ENCODE results near the gene MRPL53.
A peak's percentile ranks its signal among the peaks of the same experiment; 100 is the strongest.

Gene MRPL53

DNA sequence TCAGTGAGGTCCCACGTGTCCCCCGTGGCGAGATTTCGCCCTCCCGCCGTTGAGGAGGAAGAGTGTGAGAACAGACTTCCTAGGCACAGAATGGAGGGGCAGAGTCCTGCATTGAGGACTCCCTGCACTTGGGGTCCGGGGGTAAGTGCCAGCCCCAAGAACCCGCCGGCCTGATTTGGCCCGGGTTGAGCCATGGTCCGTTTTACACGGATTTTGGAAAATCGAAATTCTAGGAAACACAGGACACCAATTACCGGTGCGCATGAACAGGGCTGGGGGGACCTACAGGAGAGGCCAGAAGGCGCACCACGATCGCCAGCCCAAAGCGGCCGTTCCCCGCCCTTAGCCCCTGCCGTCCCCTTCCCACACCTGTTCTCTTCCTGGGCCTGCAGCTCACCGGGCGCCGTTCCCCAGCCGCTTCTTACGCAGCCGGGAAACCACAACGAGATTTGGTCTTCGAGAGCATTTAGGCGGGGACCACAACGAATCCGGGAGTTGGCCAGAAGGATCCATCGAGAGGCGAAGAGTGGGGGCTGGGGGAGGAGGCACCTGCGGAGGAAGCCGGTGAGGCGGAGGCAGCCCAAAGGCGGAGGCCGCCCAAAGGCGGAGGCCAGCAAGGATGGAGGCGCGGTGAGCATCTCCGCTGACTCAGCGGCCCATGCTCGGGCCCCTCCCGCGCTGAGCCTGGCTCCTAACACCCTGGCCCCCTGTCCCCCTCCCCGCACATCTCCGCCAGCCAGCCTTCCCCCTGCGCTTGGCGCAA lies 41.3 kb upstream of the MRPL53 start:
- no peak overlapping the region for H3K4me3 ChIP-seq (ENCODE audit: low read depth, low read length)
- no peak for DNase-seq (ENCODE audit: low read depth)
- TF ChIP-seq, protein P1, sequence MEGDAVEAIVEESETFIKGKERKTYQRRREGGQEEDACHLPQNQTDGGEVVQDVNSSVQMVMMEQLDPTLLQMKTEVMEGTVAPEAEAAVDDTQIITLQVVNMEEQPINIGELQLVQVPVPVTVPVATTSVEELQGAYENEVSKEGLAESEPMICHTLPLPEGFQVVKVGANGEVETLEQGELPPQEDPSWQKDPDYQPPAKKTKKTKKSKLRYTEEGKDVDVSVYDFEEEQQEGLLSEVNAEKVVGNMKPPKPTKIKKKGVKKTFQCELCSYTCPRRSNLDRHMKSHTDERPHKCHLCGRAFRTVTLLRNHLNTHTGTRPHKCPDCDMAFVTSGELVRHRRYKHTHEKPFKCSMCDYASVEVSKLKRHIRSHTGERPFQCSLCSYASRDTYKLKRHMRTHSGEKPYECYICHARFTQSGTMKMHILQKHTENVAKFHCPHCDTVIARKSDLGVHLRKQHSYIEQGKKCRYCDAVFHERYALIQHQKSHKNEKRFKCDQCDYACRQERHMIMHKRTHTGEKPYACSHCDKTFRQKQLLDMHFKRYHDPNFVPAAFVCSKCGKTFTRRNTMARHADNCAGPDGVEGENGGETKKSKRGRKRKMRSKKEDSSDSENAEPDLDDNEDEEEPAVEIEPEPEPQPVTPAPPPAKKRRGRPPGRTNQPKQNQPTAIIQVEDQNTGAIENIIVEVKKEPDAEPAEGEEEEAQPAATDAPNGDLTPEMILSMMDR (conservative IDR thresholded peaks at IDR 0.05; ENCODE audit: low read depth, low read length) = no peak

DNA sequence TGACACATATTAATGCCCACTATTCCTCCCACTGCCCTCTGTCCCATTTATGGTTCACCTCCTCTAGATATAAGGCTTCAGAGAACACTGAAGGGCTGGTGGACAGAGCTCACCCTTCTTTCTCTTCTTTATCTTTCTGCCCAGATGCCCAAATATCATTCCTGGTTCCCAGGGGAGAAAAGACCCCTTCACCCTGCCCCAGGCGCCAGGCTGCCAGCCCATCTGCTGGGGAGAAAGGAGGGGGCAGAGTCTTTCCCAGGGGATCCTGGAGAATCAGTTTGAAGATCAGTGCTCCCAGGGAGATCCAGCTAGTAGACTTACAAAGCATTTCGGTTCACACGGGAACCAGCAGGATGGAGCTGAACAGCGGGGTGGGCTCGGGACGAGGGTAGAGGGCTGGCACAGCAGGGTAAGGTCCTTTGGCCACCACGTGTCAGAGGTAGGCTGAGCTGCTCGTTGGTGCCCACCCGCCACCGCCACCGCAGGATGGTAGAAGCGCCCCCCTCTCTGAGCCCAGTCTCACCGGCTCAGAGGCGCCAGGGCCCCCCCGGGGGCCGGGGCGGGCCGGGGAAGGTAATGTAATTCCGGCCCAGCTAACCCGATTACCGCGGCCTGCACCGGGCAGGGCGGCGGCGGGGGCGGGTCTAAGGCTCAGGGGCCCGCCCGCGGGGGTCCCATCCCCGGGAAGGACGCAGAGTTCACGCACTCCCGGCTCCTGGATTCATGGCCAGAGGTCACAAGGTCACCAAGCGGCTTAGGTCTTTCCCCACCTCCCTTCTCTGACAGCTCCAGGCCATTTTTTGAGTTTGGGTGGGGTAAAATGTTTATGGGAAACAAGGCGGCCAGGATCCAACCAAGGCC lies 40.5 kb upstream of the MRPL53 start:
- DNase-seq (ENCODE audit: low read depth) = no peak
- H3K4me3 ChIP-seq (ENCODE audit: low read depth, low read length) = no peak overlapping the region
- TF ChIP-seq, protein P1 (conservative IDR thresholded peaks at IDR 0.05; ENCODE audit: low read depth, low read length) = no peak

DNA sequence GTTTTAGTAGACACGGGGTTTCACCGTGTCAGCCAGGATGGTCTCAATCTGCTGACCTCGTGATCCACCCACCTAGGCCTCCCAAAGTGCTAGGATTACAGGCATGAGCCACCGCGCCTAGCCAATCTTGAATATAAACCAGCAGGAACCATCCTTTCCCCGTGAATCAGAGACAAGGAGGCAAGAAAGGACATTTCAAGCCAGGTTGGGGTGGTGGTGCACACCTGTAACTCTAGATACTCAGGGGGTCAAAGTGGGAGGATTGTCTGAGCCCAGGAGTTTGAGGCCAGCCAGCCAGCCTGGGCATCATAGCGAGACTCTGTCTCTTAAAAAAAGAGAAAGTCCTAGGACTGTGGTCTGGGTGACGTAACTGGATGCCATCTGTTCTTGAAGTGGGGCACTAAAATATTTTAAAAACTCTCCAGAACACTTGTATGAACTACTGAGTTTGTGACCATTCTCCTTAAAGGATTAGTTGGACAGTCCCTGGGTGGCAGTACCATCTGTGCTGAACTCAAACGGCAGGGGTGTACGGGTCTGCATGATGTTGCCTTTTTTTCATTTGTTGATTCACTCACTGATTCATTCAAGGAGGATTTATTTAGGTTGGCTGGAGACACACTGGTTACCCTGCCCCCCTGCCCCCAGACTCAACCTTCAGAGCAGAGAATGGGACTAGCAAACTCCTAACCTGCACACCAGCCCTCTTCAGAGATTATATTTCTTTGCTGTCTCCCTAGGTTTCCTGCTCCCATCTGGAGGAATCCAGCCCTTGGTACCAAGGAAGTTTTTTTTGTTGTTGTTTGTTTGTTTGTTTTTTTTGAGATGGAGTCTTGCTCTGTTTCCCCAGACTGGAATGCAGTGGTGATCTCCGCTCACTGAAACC lies 38.9 kb upstream of the MRPL53 start:
- TF ChIP-seq, protein P1 (conservative IDR thresholded peaks at IDR 0.05; ENCODE audit: low read depth, low read length) = no peak
- no peak overlapping the region for H3K4me3 ChIP-seq (ENCODE audit: low read depth, low read length)
- DNase-seq (ENCODE audit: low read depth) = no peak

DNA sequence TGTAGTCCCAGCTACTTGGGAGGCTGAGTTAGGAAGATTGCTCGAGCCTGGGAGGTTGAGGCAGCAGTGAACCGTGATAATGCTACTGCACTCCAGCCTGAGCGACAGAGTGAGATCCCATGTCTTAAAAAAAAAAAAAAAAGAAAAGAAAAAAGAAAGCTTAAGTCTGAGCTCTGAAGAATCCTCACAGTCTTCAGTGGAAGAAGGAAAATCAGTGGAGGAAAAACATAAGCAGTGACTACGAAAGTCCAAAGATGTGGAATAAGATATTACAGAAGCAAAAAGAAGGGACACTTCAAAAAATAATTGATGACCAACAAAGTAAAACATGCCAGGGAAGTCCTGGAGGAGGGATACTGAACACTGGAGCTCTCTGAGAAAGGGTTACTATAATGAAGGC lies 37.8 kb upstream of the MRPL53 start:
- TF ChIP-seq, protein P1 (conservative IDR thresholded peaks at IDR 0.05; ENCODE audit: low read depth, low read length) = no peak
- no peak overlapping the region for H3K4me3 ChIP-seq (ENCODE audit: low read depth, low read length)
- no peak for DNase-seq (ENCODE audit: low read depth)

DNA sequence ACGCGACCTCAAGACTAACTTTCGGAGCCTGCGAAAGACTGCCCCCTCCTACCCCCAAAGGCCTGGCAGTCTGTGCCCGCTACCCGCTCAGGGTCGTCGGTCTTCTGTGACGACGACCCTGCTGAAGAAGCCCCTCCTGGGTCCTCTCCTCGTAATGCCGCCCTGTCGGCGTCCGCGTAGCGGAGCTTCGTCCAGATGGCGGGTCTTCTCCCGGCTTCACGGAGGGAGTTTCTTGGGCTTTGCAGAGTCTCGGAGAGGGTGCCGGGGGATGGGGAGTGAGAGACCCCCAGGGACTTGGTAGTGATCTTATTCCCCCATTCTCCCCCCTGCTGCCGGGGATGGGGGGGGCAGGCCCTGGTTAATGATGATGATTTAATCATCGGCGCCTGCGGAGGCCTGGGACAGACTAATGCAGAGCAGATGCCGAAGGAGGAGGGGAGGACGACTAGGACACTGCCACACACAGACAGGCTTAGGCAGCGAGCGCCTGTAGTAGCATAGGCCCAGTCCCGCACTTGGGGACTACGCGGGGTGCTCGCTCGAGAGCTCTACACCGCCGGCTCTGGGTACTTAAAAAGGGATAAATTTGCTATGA lies 35.5 kb upstream of the MRPL53 start:
- H3K4me3 ChIP-seq (ENCODE audit: low read depth, low read length) = peak overlapping the region; percentile 100
- peak; percentile 50 for DNase-seq (ENCODE audit: low read depth)
- TF ChIP-seq, protein P1 (conservative IDR thresholded peaks at IDR 0.05; ENCODE audit: low read depth, low read length) = no peak

DNA sequence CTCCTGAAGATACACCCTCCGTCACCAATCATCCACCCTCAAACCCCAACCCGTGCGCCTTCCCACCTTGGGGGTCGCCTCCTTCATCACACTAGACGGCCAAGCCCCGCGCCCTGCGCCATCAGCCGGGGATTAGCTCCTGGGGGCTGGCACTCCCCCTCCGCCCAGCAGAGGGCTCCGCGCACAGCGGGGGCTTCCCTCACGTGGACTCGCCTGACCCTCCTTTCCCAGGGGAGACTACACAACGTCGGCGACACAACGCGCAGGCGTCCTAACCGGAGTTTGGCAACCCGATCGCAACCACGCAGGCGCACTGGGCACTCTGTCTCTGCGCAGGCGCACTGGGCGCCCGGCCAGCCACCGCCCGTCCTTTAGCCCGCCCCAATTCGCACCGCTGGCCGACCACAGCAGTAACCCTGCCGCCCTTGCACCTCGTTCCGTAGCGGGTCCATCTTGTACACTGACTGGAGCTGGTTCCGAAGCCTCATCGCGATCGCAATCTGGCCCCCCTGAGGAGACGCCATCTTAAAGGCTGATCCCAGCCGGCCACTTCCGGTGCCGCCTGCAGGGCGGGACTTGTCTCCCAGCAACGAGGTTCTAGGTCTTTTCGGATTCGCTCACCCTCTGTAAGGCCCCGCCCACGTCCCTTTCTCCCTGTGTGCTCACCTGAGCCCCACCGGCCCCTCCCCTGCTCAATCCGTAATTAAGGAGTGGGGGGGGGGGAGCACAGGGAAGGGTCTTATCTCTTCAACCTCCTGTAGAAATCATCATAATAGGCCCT lies 34.9 kb upstream of the MRPL53 start, which contains the start of gene PCGF1:
Gene PCGF1, minus strand, starts transcription at position 551 of the 781 bp plus-strand sequence. Its CDS starts 27 bp downstream, at position 524.
- peak; percentile 99 for DNase-seq (ENCODE audit: low read depth)
- peak within 1 kb of the TSS; percentile 100 for H3K4me3 ChIP-seq (ENCODE audit: low read depth, low read length)
- TF ChIP-seq, protein P1 (conservative IDR thresholded peaks at IDR 0.05; ENCODE audit: low read depth, low read length) = peak; percentile 57

All from choroid plexus epithelial cell (primary cell).